ENCODE data around the gene C2orf69.

C2orf69 gene, protein sequence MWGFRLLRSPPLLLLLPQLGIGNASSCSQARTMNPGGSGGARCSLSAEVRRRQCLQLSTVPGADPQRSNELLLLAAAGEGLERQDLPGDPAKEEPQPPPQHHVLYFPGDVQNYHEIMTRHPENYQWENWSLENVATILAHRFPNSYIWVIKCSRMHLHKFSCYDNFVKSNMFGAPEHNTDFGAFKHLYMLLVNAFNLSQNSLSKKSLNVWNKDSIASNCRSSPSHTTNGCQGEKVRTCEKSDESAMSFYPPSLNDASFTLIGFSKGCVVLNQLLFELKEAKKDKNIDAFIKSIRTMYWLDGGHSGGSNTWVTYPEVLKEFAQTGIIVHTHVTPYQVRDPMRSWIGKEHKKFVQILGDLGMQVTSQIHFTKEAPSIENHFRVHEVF

DNA sequence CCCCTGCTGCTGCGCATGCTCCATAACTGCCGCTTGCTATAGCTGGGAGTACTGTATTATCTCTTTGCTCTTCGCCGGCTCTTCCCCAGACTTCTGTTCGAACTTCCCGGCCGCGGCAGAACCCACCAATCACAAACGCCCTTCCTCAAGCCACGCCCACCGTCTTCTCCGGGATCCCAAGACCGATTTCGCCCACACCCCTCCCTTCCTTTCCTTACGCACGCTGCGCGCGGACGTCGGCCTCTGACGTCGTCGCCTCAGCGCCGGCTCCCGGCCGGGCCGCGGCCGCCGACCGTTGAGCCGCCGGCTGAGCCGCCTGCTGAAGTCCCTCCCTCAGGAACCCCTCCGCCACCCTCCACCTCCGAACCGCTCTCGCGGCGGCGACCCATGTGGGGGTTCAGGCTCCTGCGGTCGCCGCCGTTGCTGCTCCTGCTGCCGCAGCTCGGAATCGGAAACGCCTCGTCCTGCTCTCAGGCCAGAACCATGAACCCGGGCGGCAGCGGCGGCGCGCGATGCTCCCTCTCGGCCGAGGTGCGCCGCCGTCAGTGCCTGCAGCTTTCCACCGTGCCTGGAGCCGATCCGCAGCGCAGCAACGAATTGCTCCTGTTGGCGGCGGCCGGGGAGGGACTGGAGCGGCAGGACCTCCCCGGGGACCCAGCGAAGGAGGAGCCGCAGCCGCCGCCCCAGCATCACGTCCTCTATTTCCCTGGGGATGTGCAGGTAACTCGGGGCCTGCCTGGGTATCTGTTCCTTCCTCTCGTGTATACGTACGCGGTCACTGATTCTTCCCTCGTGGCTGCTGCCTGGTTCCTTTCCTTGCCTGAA lies at the start of gene C2orf69:
TSS of gene C2orf69 (plus strand) at position 242 of the 825 bp plus-strand sequence. CDS start at position 388, 146 bp downstream.
- DNase-seq (ENCODE audit: extremely low read depth in 1 of 2, low read depth in 1 of 2), result peak; percentile 76 to 85

DNA sequence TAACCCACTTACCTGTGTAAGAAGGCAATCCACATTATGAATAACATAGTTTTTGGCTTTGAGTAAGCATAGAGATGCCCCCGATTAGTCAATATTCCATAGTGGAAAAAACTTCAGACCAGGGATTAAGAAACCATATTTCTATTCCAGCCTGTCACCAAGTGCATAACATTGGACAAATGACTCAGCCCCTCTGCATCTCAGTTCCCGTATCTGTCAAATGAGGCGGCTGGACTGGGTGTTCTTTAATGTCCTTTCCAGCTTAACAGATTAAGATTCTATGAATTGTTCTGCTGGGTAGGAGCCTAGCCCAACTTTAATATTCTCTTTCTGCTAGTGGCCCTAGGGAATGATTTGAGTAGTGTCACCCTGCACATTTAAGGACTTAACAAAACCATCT lies 48.3 kb upstream of the C2orf69 start:
- no peak for DNase-seq (ENCODE audit: extremely low read depth in 1 of 2, low read depth in 1 of 2)

DNA sequence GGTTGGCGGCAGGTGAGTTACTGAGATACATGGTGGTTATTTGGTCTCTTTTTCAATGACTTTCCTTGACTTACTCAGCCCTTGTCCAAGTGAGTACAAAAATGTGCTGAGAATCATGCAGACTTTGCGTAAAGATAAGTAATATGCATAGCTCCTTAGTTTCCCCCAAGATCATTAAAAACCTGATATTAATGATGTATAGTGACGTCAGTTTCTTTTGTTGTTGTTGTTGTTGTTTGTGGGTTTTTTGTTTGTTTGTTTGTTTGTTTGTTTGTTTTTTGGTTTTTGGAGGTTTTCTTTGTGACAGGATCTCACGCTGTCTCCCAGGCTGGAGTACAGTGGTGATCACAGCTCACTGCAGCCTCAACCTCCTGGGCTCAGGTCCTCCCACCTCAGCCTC lies 45.2 kb upstream of the C2orf69 start:
- no peak for DNase-seq (ENCODE audit: extremely low read depth in 1 of 2, low read depth in 1 of 2)

- no peak for DNase-seq (ENCODE audit: extremely low read depth in 1 of 2, low read depth in 1 of 2)
Observed at GRCh38 chr2:199868431-199869226, 42.5 kb upstream of the C2orf69 start.

- no peak for DNase-seq (ENCODE audit: extremely low read depth in 1 of 2, low read depth in 1 of 2)
Observed at GRCh38 chr2:199869227-199869541, 41.9 kb upstream of the C2orf69 start.

GRCh38 chr2:199869653-199870052 lies 41.4 kb upstream of the C2orf69 start:
- DNase-seq (ENCODE audit: extremely low read depth in 1 of 2, low read depth in 1 of 2), result no peak

DNA sequence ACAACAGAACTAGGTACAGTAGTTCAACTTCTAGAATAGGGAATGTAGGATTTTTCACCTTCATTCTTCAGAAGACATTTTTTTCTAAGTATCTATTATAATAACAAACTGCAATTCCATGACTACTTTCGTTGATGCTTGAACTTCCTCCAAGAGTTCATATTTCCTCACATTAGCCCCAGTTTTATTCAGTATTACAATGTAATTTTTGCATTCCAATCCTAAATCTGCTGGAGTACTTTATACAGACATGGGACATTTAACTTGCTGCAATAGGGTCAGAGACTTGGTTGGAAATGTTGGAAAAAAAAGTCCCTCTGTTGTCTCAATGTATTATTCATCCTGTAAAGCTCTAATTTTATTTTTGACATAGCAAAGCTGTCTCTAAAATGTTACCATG lies 40.5 kb upstream of the C2orf69 start:
- no peak for DNase-seq (ENCODE audit: extremely low read depth in 1 of 2, low read depth in 1 of 2)

GRCh38 chr2:199874209-199874608 lies 36.9 kb upstream of the C2orf69 start:
- no peak for DNase-seq (ENCODE audit: extremely low read depth in 1 of 2, low read depth in 1 of 2)

DNA sequence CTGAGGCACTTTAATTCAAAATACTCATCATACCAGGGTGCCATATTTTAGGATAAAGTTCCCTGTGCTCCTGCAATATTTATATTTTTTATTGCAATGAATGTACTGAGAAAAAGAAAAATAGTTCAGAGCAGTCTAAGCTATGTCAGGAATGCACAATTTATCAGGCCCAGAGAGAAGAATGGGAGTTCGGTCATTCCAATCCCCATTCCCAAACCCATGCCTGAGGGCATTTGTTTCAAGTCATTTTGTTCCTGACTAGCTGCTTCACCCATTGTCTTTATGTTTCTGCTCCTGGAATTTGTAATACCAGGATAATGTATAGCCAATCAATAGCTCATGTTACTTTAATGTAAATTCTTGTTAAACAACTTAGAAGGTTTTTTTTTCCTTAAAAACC lies 35.7 kb upstream of the C2orf69 start:
- no peak for DNase-seq (ENCODE audit: extremely low read depth in 1 of 2, low read depth in 1 of 2)

- DNase-seq (ENCODE audit: extremely low read depth in 1 of 2, low read depth in 1 of 2), result no peak
Observed at GRCh38 chr2:199882667-199883066, 28.4 kb upstream of the C2orf69 start.

- no peak for DNase-seq (ENCODE audit: extremely low read depth in 1 of 2, low read depth in 1 of 2)
Observed at GRCh38 chr2:199883474-199884212, 27.4 kb upstream of the C2orf69 start.

- DNase-seq (ENCODE audit: extremely low read depth in 1 of 2, low read depth in 1 of 2), result no peak
Observed at GRCh38 chr2:199895406-199895805, 15.7 kb upstream of the C2orf69 start.

DNA sequence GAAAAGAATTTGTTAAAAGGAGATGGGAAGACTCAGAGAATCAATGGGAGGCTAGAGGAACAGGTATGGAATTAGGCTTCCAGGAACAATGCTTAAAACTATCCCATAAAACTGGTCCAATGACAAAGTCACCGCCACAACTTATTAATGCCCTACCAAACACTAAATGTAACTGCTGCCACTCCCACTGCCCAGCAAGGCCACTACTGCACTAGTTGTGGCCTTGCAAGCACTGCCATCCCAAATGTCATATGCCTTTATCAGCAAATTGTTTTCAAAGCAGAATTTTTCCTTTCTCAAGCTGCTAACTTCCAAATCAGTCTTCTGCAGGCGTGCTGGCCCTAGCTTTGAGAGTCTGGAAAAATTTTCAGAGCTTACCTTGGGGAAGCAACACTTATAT lies 14.5 kb upstream of the C2orf69 start:
- DNase-seq (ENCODE audit: extremely low read depth in 1 of 2, low read depth in 1 of 2), result no peak

- DNase-seq (ENCODE audit: extremely low read depth in 1 of 2, low read depth in 1 of 2), result no peak
Observed at GRCh38 chr2:199901942-199902341, 9.2 kb upstream of the C2orf69 start.

GRCh38 chr2:199902486-199903110 lies 8.5 kb upstream of the C2orf69 start:
- DNase-seq (ENCODE audit: extremely low read depth in 1 of 2, low read depth in 1 of 2), result no peak

- no peak for DNase-seq (ENCODE audit: extremely low read depth in 1 of 2, low read depth in 1 of 2)
Observed at GRCh38 chr2:199903111-199903510, 8.0 kb upstream of the C2orf69 start.

GRCh38 chr2:199907008-199907714 lies 3.9 kb upstream of the C2orf69 start:
- no peak for DNase-seq (ENCODE audit: extremely low read depth in 1 of 2, low read depth in 1 of 2)

GRCh38 chr2:199910338-199911051 lies 598 bp upstream of the C2orf69 start:
- no peak for DNase-seq (ENCODE audit: extremely low read depth in 1 of 2, low read depth in 1 of 2)

DNA sequence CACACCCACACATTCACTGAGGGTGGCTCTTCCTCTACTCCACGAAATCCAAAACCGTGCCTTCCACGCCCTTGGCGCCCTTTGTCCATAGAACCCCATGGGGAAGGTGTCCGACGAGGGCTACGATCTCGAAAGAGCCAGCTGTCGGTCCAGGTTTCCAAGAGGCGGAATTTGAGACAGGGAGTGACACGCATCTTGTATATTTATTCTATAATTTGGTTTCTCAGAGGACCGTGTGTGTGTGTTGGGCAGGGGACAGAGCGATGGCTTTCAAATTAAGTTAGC lies 726 bp downstream of the C2orf69 start:
- DNase-seq (ENCODE audit: extremely low read depth in 1 of 2, low read depth in 1 of 2), result no peak

Data from activated CD8-positive, alpha-beta memory T cell treated with anti-CD3 and anti-CD28 coated beads for 1 hour (primary cell).